Erythroblast (primary cell): Measurements from ENCODE around the gene ST6GAL2.

ENCODE experiments used
- GATA1 ChIP-seq: IDR thresholded peaks from 2 replicates; pipeline ENCODE4 v1.6.1; 2011; ENCODE audit warnings: low read depth, mild to moderate bottlenecking, control low read depth, low read length, moderate library complexity
- POLR2A ChIP-seq: IDR thresholded peaks from 2 replicates; pipeline ENCODE4 v1.6.1; 2011; ENCODE audit warnings: mild to moderate bottlenecking, low read length

GRCh38 chr2:106798826-106799552 is 87.0 kb downstream of the ST6GAL2 start:
- TF ChIP-seq POLR2A = no peak
- no peak for TF ChIP-seq GATA1
